Myometrial cell (primary cell): ENCODE measurements around the gene CBX3. TPM values are rescaled to one million over a fixed set of nuclear protein-coding genes. Genes with fewer than 3 reads are reported as not detected.

Source experiments
- total RNA-seq: library from RNA; depleted of rRNA; stranded (reverse); fragments of >200 nt; gene quantifications from 2 replicates; pipeline ENCODE4 v1.2.3, GENCODE V29; 2015

CBX3 gene
- total RNA-seq, result 86.8 and 110 TPM in 2 replicates

DNA sequence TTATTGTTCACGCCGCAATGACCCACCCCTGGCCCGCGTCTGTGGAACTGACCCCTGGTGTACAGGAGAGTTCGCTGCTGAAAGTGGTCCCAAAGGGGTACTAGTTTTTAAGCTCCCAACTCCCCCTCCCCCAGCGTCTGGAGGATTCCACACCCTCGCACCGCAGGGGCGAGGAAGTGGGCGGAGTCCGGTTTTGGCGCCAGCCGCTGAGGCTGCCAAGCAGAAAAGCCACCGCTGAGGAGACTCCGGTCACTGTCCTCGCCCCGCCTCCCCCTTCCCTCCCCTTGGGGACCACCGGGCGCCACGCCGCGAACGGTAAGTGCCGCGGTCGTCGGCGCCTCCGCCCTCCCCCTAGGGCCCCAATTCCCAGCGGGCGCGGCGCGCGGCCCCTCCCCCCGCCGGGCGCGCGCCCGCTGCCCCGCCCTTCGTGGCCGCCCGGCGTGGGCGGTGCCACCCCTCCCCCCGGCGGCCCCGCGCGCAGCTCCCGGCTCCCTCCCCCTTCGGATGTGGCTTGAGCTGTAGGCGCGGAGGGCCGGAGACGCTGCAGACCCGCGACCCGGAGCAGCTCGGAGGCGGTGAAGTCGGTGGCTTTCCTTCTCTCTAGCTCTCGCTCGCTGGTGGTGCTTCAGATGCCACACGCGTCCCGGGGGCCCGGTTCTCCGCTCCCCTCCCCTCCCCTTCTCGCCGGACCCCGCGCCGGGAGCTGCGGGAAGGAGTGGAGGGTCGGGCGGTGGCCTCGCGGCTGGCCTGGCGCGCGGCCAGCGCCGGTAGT is at the start of gene CBX3:
Gene CBX3, plus strand, starts transcription at position 499 of the 772 bp plus-strand sequence. CDS start 1,254 bp downstream, outside the sequence.

DNA sequence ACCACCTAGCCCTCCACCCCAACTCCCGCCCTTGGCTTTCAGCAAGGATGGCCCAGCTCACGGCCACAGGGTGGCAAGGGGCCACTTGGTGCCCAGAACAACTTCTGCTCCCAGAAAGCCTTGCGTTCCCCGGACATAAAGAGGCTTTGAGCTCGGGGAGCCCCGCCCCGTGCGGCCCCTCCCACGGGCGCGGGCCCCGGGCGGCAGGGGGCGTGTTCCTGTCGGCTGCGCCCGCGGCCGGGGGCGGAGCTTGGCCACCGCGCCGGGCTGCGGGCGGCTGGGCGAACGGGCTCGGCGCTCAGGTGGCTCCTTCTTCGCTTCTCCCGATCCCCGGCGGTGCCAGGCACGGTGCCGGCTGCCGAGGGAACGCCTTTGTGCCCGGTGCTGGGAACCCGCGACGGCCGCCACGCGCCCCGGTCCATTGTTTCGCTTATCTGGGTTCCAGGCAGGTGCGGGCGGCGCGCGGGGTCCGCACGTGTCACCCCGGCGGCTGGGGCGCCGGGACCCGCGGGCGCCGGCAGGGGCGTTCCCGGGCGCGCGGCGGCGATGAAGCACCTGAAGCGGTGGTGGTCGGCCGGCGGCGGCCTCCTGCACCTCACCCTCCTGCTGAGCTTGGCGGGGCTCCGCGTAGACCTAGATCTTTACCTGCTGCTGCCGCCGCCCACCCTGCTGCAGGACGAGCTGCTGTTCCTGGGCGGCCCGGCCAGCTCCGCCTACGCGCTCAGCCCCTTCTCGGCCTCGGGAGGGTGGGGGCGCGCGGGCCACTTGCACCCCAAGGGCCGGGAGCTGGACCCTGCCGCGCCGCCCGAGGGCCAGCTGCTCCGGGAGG is 49.4 kb upstream of the CBX3 start, which contains the start of gene NFE2L3:
Gene NFE2L3, plus strand, starts transcription at position 246 of the 829 bp plus-strand sequence. Its CDS starts 301 bp downstream, at position 547.

DNA sequence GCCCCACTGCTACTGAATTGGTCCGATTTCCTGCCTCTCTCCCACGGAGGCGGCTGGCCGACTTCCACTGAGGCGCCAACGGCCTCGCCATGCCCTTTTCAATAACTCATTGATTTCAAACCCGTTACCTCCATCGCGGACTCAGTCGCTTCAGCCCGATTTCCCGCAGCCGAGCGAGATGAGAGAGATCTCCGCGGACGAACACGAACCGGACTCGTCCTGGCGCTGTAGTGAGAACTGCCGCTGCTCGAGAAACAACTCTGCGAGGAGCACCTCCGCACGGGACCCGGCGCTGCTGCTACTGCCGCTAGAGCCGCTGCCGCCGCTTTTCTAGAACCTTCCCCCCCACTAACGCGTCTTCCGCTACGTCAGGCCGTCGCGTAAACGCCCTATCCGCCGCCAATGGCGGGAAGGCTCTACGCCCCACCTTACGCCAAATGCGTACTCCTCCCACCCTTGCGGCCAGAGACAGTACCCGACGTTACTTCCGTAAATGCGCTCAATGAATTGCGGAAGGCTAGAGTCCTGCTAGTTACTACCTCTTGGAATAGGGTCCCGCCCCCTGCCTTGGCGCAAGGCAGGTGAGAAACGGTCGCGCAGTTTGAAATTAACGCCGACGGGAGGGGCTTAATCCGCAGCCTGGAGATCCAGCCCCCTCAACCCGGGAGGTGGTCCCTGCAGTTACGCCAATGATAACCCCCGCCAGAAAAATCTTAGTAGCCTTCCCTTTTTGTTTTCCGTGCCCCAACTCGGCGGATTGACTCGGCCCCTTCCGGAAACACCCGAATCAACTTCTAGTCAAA is 900 bp upstream of the CBX3 start, which contains the start of gene HNRNPA2B1:
Gene HNRNPA2B1, minus strand, starts transcription at position 303 of the 803 bp plus-strand sequence. Its CDS starts 169 bp downstream, at position 134.

Other genes with a start within 250 kb of the CBX3 start
- gene NFE2L3, start 49.5 kb upstream of the CBX3 start, total RNA-seq, result 21.3 and 30.5 TPM in 2 replicates
- 186 and 191 TPM in 2 replicates for gene HNRNPA2B1, start 999 bp upstream of the CBX3 start, total RNA-seq
- 0.53 and 1.4 TPM in 2 replicates for gene SNX10, start 90.1 kb downstream of the CBX3 start, total RNA-seq